Cardiac fibroblast (primary cell): ENCODE data around the gene GRM7.

Experiments
- DNase-seq, 2 donors: peaks; one replicate each; pipeline versions ENCODE4 v3.0.0 to v3.0.0-alpha.2; 2010; ENCODE audit warnings: low read depth in 2 of 2
- H3K4me3 ChIP-seq, 2 donors: replicated peaks in 1 of 2; 1 replicate in 1 of 2; 2 replicates in 1 of 2; pipeline ENCODE4 v1.5.1; 2011; ENCODE audit warnings: low read depth in 2 of 2, low read length in 2 of 2, mild to moderate bottlenecking in 2 of 2, moderate library complexity in 1 of 2
- TF ChIP-seq, protein P1 (sequence below): IDR thresholded peaks from one replicate; pipeline ENCODE4 v1.5.1; 2011; ENCODE audit warnings: low read depth, mild to moderate bottlenecking, low read length, inconsistent platforms

GRM7 gene

DNA sequence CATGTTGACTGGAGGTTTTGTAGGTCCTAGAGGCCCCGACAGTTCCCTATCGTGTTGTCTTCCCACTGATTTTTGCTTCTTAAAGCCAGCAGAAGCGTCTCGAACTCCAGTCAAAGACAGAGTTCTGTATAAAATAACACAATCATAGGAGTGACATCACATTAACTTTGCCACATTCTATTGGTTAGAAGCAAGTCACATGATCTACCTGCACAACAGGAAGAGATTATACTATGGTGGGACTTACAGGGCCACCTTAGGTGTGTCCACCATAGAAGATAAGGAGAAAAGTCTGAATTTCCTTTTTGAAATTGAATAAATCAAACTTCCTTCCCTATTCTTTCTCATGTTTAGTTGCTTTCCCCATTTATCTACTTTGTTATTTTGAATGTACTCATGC, 365.5 kb downstream of the GRM7 start:
- H3K4me3 ChIP-seq: no peak overlapping the region
- TF ChIP-seq, protein P1, sequence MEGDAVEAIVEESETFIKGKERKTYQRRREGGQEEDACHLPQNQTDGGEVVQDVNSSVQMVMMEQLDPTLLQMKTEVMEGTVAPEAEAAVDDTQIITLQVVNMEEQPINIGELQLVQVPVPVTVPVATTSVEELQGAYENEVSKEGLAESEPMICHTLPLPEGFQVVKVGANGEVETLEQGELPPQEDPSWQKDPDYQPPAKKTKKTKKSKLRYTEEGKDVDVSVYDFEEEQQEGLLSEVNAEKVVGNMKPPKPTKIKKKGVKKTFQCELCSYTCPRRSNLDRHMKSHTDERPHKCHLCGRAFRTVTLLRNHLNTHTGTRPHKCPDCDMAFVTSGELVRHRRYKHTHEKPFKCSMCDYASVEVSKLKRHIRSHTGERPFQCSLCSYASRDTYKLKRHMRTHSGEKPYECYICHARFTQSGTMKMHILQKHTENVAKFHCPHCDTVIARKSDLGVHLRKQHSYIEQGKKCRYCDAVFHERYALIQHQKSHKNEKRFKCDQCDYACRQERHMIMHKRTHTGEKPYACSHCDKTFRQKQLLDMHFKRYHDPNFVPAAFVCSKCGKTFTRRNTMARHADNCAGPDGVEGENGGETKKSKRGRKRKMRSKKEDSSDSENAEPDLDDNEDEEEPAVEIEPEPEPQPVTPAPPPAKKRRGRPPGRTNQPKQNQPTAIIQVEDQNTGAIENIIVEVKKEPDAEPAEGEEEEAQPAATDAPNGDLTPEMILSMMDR: no peak

DNA sequence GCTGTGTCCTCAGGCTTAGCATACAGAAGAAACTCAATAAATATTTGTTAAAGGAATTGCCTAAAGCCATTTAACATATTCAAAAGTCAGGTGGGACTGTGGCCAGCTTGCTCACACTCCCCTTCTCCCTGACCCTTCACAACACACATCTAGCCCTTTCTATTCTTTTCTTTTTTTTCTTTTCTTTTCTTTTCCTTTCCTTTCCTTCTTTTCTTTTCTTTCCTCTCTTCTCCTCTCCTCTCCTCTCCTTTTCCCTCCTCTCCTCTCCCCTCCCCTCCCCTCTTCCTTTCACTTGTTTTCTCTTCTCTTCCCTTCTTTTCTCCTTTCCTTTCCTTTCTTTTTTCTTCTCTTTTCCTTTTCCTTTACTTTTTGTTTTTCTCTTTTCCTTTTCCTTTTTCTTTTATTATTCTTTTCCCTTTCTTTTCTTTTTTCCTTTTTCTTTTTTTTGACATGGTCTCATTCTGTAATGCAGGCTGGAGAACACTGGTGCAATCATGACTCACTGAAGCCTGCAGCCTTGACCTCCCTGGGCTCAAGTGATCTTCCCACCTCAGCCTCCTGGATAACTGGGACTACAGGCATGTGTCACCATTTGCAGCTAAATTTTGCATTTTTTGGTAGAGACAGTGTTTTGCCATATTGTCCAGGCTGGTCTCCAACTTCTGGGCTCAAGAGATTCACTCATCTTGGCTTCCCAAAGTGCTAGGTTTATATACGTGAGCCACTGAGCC, 377.8 kb downstream of the GRM7 start:
- no peak overlapping the region for H3K4me3 ChIP-seq
- DNase-seq: no peak
- TF ChIP-seq, protein P1: no peak

More for the DNA sequence above, 365.5 kb downstream of the GRM7 start:
- no peak for DNase-seq

DNA sequence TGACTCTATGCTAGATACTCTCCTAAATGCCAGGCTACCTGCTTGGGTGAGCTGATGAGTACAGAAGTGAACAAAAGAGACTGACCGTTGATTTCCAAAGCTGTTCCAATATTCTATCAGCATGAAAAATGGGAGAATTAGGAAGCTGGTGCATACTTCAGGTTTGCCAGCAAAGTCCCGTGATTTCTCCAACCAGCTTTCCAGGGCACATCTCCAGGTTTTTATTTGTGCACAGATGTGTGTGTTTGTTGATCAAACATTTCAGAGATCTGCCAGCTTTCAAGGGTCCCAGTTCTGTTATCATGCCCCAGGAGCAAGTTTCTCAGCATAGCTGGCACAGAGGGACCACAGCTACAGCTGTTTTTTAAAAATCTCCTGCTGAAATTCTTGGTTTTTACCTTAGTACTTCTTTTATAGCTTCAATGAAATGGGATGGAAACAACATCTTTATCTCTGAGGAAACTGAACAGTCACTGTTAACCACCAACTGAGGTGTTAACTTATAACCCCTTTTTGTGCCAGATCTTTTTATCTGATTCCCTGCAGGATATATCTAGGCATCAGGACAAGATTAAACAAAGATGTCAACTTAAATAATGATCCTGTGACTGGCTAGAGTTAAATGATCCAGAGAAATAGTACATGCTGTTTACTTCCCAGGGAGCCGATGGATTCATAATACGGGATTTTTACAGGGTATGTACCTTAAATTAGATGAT, 380.8 kb downstream of the GRM7 start:
- no peak overlapping the region for H3K4me3 ChIP-seq
- TF ChIP-seq, protein P1: no peak
- no peak for DNase-seq

DNA sequence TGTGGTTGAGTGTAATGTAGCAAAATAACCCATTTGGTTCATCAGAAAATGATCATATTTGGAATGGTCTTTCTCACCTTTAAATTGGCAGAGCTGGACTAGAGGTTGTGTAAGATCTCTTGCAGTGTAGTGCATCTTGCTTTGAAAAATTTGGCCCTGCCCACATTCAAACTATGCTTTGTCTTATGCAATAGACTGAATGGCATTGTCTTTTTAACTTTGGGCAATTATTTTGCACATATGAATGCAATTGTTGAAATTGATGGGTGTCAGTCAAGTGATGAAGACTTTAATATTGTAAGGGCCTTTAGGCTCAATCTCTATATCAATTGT, 381.4 kb downstream of the GRM7 start:
- DNase-seq: no peak
- no peak overlapping the region for H3K4me3 ChIP-seq
- TF ChIP-seq, protein P1: no peak

DNA sequence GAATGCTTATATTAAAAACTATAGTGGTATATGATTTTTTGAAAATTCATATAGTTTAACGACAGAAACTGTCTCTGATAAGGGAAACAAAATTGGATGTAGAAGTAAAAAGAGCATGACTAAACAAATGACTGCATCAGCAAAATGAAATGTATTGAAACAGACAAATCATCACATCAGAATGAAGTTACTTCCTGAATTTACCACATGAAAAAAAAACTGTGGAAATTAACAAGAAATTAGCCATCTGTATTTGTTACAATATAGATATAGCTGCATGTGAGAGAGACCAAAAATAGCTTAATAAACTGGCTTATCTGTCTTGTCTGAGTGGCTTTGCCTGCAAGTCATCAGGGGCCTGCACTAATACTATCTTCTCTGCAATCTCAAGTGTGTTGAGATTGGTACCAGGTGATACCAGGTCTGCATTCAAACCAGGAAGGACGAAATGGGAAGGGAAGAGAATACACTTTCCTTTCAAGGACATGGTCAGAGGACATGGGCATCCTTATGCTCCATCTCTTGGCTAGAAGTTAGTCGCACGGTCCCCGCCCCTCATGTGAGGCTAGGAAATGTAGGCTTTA, 388.7 kb downstream of the GRM7 start:
- no peak overlapping the region for H3K4me3 ChIP-seq
- TF ChIP-seq, protein P1: no peak
- peak in 1 of 2 donors; percentile 1 for DNase-seq

DNA sequence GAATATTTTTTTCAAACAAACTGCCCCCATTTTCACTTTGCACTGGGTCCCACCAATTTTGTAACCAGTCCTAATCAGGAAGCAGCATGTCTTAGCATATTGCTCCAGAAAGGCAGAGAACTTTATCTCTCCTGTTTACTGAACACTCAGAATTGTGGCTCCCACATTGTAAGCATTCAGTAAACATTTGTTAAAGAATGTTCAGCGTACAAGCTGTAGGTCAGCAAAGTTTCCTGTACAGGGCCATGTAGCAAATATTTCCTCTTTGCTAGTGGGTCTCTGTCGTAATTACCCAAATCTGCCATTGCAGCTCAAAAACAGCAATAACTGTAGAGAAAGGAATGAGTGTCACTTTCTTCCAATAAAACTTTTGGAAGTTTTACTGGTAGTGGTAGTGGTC, 393.3 kb downstream of the GRM7 start:
- TF ChIP-seq, protein P1: no peak
- DNase-seq: no peak
- no peak overlapping the region for H3K4me3 ChIP-seq
